HG03469 (cell line): ENCODE measurements around the gene SRGAP2B.
"Not testable (repeated sequence)": the region's sequence is repeated elsewhere in the genome, so short reads cannot be mapped to it uniquely, and the experiment has no call there.

Source experiments
- ATAC-seq: cut with Tn5 transposase; IDR thresholded peaks from one replicate; pipeline ENCODE4 v1.9.1; 2021; ENCODE audit warnings: mild to moderate bottlenecking, moderate library complexity, moderate number of reproducible peaks; ENCODE audit not compliant: unreplicated experiment

SRGAP2B gene

GRCh38 chr1:144917154-144918026 lies 177.7 kb downstream of the SRGAP2B start:
- not testable (repeated sequence) for ATAC-seq

DNA sequence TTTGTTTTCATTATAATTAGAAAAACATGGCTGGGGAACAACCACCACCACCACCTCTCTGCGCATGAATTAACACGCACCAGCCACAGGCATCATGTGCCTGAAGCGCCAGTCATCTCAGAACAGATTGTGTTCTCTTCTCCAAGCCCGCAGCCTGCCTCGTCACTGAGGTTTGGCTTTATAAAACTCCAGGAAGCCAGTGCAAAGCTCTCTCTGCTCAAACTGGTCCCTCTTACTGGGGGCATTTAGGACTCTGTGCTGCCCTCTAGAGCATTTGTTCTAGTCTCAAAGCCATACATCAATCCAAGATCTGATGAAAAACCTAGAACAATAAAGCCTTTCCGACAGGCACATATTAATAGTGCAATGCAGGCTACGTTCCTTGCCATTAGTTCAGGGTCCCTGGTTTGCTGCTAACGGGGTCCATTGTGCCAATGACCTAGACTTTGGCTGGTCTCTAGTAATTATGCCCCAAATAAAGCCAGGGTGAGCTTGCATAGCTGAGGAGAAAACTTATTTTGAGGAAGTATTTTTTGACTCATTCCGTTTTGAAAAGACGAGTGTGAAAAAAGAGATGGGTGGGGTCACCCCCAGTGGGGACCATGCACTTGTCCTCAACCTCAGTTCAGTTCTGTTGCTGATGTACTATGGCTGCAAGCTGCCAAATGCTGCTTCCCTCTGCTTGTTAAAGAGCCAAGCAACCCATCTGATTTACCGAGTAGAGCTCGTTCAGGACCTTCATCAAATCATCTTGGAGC lies 181.0 kb downstream of the SRGAP2B start:
- peak; percentile 70 for ATAC-seq

GRCh38 chr1:144913458-144913857 lies 181.7 kb downstream of the SRGAP2B start:
- not testable (repeated sequence) for ATAC-seq

- not testable (repeated sequence) for ATAC-seq
Measured at GRCh38 chr1:144910729-144911128, 184.4 kb downstream of the SRGAP2B start.

DNA sequence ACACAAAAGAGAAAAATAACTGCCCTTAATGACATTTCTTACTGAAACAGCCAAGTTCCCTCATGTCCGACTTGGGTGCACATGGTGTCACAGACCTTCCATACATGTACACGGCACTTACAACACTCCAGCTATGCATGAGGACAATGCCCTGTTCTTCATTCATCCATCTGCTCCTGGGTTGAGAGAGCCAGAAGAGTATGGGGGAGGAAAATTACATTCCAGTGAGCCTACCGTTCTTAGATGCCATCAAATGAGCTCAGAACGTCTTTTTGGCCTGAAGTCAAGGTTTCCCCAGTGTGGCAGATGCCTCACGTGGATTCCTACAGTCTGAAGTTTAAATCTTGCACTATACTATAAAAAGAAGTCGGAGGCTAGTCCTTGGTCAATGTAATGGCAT lies 194.3 kb downstream of the SRGAP2B start:
- ATAC-seq: not testable (repeated sequence)

GRCh38 chr1:144894454-144895201 lies 200.5 kb downstream of the SRGAP2B start:
- ATAC-seq: not testable (repeated sequence)

DNA sequence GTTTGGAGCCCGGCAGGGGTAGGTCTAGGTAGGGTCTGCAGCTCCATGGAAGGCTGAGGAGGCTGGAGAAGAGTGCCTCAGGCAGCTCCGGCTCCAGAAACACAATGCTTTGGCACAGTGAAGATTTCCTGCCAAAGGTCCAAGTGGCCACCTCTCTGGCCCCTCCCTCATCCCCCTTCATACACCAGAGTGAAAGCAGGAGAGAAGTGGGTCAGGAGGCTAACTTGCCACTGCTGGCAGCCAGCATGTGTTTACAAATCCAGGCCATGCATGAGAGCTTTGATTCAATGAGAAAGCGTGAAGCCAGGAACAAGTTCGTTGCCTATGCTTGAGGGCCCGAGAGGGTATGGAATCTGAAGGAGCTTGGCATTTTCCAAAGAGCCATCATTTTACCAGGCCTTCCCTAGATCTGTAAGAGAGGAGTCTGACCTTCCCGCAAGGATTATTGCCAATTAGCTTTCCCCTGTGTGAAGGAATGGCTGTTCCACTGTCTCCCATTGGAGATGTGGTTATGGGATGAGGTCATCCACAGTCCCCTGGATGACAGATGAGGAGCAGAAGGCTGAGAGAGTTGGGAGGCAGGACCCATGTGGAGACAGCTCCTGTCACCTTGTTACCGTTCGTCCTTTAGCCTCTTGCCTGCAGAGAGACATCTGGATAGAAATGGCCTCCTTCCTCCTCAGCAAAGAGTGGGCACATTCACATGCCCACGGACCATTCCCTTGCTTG lies 201.3 kb downstream of the SRGAP2B start:
- not testable (repeated sequence) for ATAC-seq

- not testable (repeated sequence) for ATAC-seq
Measured at GRCh38 chr1:144893062-144893461, 202.1 kb downstream of the SRGAP2B start.

DNA sequence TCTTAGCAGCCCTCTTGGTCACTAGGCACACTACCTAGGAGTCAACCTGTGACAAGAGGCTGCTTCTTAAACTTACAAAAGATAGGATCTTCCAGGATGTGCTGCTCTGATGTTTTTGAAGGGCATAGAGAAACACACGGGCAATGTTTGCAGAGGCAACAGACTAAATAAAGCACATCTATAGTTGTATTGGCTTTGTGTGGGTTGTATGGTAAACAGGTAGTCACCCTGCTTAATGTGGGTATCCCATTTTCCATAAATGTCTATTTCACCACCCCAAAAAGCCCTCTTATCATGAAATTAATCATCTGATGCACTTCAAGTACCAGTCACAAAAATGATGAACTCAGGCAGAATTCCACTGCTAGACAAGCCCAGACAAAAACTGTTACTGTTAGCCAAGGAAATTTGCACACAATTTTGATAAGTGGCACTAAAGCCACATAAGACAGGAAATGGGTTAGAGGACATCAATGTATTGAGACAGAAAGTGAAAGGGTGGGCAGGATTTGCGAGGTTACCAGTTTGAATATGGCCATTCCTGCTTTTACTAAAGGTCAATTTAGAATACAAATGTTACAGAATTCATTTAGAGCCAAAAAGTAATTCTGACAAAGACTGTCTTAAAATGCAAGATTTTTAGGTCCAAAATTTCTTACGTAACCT lies 205.5 kb downstream of the SRGAP2B start:
- not testable (repeated sequence) for ATAC-seq

GRCh38 chr1:144883022-144883421 lies 212.1 kb downstream of the SRGAP2B start:
- not testable (repeated sequence) for ATAC-seq

DNA sequence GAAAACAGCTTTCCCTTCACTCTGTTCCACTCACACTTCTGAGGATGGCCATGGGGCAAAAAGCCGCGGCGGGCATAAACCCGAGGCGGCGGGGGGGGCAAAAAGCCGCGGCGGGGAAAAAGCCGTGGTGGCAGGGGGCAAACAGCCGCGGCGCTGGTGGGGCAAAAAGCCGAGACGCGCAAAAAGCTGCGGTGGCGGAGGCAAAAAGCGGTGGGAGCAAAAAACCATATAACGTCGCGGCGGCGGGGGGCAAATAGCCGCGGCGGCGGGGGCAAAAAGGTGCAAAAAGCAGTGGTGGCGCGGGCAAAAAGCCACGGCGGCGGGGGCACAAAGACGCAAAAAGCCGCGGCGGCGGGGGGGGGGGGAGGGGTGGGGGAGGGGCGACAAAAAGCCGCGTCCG lies 212.8 kb downstream of the SRGAP2B start:
- ATAC-seq: not testable (repeated sequence)

- not testable (repeated sequence) for ATAC-seq
Measured at GRCh38 chr1:144858607-144859006, 236.5 kb downstream of the SRGAP2B start.
